Keratinocyte (primary cell): ENCODE data around the gene FSTL1.

Experiments used
- EZH2 ChIP-seq: IDR thresholded peaks from one replicate; pipeline ENCODE4 v1.6.1; 2012; ENCODE audit warnings: inconsistent platforms, mild to moderate bottlenecking, low read length, moderate library complexity
- TF ChIP-seq, protein P1 (sequence below), 3 experiments: IDR thresholded peaks in 1 of 3; conservative IDR thresholded peaks in 1 of 3; optimal IDR thresholded peaks in 1 of 3; 2 replicates in 2 of 3; 3 replicates in 1 of 3; pipeline versions ENCODE3 to v1.5.1; 2011; ENCODE audit warnings: low read length in 3 of 3, mild to moderate bottlenecking in 3 of 3, moderate library complexity in 2 of 3, control low read depth in 1 of 3, inconsistent platforms in 1 of 3; ENCODE audit not compliant: insufficient read depth in 2 of 3; ENCODE audit errors: extremely low read depth in 1 of 3

DNA sequence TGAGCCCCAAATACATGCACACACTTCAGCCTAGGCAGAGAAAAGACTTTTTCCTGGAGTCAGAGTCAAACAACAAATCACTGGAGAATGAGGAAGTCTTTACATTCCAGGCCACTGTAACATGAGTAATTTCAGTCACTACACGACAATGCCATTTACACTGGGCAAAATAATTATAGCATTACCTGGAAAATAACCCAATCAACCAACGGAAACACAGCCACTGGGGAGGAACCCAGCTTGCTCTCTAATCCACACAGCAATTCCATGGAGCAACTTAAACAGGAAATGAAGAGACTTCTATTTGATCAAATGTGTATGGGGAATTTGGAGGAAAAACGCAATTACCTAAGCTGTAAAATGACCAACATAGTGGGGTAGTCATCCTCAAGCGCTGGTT is 15.2 kb downstream of the FSTL1 start:
- TF ChIP-seq, protein P1, sequence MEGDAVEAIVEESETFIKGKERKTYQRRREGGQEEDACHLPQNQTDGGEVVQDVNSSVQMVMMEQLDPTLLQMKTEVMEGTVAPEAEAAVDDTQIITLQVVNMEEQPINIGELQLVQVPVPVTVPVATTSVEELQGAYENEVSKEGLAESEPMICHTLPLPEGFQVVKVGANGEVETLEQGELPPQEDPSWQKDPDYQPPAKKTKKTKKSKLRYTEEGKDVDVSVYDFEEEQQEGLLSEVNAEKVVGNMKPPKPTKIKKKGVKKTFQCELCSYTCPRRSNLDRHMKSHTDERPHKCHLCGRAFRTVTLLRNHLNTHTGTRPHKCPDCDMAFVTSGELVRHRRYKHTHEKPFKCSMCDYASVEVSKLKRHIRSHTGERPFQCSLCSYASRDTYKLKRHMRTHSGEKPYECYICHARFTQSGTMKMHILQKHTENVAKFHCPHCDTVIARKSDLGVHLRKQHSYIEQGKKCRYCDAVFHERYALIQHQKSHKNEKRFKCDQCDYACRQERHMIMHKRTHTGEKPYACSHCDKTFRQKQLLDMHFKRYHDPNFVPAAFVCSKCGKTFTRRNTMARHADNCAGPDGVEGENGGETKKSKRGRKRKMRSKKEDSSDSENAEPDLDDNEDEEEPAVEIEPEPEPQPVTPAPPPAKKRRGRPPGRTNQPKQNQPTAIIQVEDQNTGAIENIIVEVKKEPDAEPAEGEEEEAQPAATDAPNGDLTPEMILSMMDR (optimal IDR thresholded peaks at IDR 0.05 in 1 of 3, IDR thresholded peaks at IDR 0.05 in 1 of 3, conservative IDR thresholded peaks at IDR 0.05 in 1 of 3; ENCODE audit: extremely low read depth in 1 of 3, insufficient read depth in 2 of 3, low read length in 3 of 3): no peak
- no peak for TF ChIP-seq EZH2
